DMS153 (cell line): ENCODE measurements around the gene ASB5.
A peak's percentile ranks its signal among the peaks of the same experiment; 100 is the strongest.
"Not testable (repeated sequence)": the region's sequence is repeated elsewhere in the genome, so short reads cannot be mapped to it uniquely, and the experiment has no call there.

ENCODE experiments used
- DNase-seq: peaks from one replicate; lab custom pipeline; 2025; lab: John Stamatoyannopoulos, UW

Gene ASB5

GRCh38 chr4:176222149-176222548, 46.9 kb downstream of the ASB5 start:
- no peak for DNase-seq

DNA sequence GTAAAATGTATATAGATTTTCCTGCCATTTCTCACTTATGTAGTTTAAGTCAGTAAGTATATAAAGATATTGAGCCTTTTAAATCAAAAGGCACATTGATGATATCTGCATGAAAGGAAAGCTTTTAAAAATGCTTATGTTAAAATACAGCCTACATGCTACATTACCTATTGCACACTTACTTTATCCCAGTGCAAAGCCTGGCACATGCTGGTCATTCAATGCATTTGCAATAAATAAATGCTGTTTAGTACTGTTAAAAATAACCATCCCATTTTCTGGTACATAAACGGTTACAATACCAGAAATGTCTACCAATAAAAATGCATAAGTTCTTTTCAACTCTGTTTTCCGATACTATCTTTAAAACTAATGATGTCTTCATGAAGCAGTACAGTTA, 51.5 kb downstream of the ASB5 start:
- DNase-seq, result no peak

DNA sequence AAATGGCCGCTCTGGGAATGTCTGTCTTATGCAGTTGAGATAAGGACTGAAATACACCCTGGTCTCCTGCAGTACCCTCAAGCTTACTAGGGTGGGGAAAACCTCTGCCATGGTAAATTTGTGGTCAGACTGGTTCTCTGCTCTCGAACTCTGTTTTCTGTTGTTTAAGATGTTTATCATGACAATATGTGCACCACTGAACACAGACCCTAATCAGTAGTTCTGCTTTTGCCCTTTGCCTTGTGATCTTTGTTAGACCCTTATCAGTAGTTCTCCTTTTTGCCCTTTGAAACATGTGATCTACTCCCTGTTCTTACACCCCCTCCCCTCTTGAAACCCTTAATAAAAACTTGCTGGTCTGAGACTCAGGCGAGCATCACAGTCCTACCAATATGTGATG, 56.7 kb downstream of the ASB5 start:
- not testable (repeated sequence) for DNase-seq

- DNase-seq, result no peak
Observed at GRCh38 chr4:176210579-176211296, 58.3 kb downstream of the ASB5 start.

DNA sequence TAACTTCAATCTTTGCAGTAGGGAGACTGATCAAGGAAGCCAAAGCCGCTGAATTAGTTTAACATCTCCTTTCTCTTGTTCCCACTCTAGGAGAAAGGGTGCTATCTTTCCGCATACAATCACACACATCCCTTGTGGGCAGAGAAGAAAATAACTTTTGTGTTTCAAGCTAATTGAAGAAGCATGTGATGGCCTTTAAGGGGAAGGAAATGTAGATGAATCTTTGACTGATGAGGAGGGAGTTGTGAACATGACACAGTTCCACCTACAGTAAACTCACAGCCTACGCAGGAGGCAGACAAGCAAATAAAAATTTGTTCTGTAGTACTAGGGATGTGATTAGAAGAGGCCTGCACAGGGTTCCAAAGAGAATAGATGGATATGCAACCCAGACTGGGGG, 58.9 kb downstream of the ASB5 start:
- no peak for DNase-seq

- no peak for DNase-seq
Observed at GRCh38 chr4:176209535-176209934, 59.5 kb downstream of the ASB5 start.

DNA sequence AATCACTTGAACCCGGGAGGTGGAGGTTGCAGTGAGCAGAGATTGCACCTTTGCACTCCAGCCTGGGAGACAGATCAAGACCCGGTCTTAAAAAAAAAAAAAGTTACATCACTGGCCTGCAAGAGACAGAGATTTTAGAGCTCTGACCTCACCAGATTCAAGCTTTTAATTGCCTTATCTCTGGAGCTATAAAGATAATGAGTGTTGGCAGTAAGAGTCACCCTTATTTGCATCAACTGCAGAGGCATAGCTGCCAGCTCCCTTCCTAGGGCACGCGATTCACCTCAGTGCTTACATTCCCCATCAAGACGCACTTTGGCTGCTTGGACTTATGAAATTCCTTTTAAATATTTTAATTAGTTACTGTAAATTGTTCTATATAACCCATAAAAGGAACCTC, 61.2 kb downstream of the ASB5 start:
- no peak for DNase-seq

- no peak for DNase-seq
Observed at GRCh38 chr4:176205299-176205698, 63.7 kb downstream of the ASB5 start.

GRCh38 chr4:176198316-176198903, 70.6 kb downstream of the ASB5 start:
- peak; percentile 57 for DNase-seq

- peak; percentile 91 for DNase-seq
Observed at GRCh38 chr4:176195184-176195978, 73.6 kb downstream of the ASB5 start, which contains the start of gene SPATA4. SPATA4 (minus strand) TSS chr4:176195585; CDS start chr4:176195562, 23 bp downstream.

- no peak for DNase-seq
Observed at GRCh38 chr4:176193938-176194337, 75.1 kb downstream of the ASB5 start.

GRCh38 chr4:176193126-176193525, 75.9 kb downstream of the ASB5 start:
- no peak for DNase-seq

DNA sequence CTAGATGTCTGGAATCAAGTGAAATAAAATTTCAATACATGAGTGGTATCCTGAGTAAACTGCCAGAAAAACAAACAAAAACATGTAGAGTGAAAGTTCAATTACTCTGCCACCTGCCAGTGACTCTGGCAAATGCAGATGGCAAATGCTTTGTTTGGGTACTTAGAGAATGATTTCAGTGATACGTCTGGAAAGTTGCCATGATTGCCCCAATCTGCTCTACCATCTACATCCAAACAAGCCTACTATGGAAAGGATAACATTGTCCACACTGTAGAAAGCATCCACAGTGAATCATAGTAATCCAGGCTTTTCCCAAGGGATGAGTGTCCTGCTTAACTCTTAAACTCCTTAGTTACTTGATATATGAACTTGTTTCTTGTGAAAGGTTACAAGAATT, 77.0 kb downstream of the ASB5 start:
- peak; percentile 90 for DNase-seq

DNA sequence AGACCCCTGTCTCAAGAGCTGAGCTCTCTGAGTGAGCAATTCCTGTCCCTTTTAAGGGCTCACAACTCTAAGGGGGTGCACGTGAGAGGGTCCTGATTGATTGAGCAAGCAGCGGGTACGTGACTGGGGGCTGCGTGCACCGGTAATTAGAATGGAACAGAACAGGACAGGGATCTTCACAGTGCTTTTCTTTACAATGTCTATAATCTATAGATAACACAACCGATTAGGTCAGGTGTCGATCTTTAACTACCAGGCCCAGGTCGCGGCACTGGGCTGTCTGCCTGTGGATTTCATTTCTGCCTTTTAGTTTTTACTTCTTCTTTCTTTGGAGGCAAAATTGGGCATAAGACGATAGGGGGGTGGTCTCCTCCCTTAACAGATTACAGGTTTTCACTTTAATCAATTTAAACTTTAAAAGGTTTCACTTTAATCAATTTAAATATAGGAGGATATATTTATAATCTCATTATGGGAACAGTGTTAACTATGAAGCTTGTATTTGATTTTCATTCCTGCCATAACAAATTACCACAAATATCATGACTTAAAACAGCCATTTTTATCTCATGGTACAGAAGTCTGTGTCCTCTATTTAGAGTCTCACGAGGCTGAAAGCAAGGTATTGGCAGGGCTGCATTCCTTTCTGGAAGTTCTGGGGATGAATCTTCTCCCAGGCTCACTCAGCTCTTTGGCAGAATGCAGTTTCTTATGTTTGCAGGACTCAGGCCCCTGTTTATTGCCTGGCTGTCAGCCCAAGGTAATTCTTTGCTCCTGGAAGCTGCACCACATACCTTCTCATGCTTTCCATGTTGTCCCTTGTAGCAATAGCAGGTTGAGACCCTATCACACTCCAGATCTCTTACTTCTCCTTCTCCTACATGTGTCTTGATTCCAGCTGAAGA, 78.9 kb downstream of the ASB5 start:
- no peak for DNase-seq

GRCh38 chr4:176188654-176189053, 80.4 kb downstream of the ASB5 start:
- DNase-seq, result no peak

DNA sequence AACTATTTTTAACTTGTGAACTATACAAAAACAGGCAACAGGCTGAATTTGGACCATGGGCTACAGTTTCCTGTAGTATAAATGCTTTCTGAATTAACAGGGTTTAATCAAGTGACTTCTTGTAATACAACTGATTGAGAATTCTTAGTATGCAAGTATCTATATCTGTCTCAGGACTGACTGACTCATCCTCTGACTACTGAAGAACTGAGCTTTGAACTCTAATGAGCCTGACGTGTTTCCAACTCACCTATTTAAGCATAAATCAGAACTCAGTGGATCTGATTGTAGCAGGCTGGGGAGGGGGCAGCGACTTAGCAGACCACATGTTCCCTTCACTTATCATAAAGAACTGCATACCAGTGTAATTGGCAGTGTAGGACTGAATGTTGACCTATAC, 81.4 kb downstream of the ASB5 start:
- no peak for DNase-seq

GRCh38 chr4:176186671-176187395, 82.2 kb downstream of the ASB5 start:
- no peak for DNase-seq

GRCh38 chr4:176186067-176186466, 83.0 kb downstream of the ASB5 start:
- no peak for DNase-seq

GRCh38 chr4:176185051-176185450, 84.0 kb downstream of the ASB5 start:
- DNase-seq, result no peak
